ENCODE results near the gene CCDC172. TPM values are rescaled to one million over a fixed set of nuclear protein-coding genes. Genes with fewer than 3 reads are reported as not detected.

The CCDC172 gene
- total RNA-seq, 2 experiments from 2014 or later = not detected

- Mint-ChIP-seq H3K4me3 (no peak overlapping the region), H3K27me3 (no peaks in the 10 kb centered on the region), H3K27ac (no peak overlapping the region), H3K36me3 (no peaks in the 10 kb centered on the region), H3K4me1 (ENCODE audit: low read depth) (no peaks in the 10 kb centered on the region), H3K9me3 (no peaks in the 10 kb centered on the region)
- no peak for DNase-seq
- intact Hi-C loops (cut with micrococcal nuclease) = no loop called here
- POLR2A ChIA-PET = no interaction called here
- CTCF ChIA-PET = no interaction called here
Observed at GRCh38 chr10:116408719-116409118, 84.5 kb downstream of the CCDC172 start.

- no peaks in the 10 kb centered on the region for H3K4me1 Mint-ChIP-seq (ENCODE audit: low read depth)
- intact Hi-C loops (cut with micrococcal nuclease) = no loop called here
Observed at GRCh38 chr10:116410351-116410750, 86.1 kb downstream of the CCDC172 start.

GRCh38 chr10:116417821-116418220 is 93.6 kb downstream of the CCDC172 start:
- ChIA-PET CTCF (no interaction called here), POLR2A (no interaction called here)
- Mint-ChIP-seq H3K27me3 (peaks cover 1% of the 10 kb centered on the region), H3K36me3 (no peaks in the 10 kb centered on the region), H3K4me3 (no peak overlapping the region), H3K4me1 (ENCODE audit: low read depth) (no peaks in the 10 kb centered on the region), H3K9me3 (no peaks in the 10 kb centered on the region), H3K27ac (no peak overlapping the region)
- intact Hi-C loops (cut with micrococcal nuclease) = no loop called here
- no peak for DNase-seq

More at GRCh38 chr10:116410351-116410750, 86.1 kb downstream of the CCDC172 start:
- no peak overlapping the region for H3K4me3 Mint-ChIP-seq
- no peaks in the 10 kb centered on the region for H3K27me3 Mint-ChIP-seq
- CTCF ChIA-PET = no interaction called here
- no peak overlapping the region for H3K27ac Mint-ChIP-seq
- POLR2A ChIA-PET = no interaction called here
- no peaks in the 10 kb centered on the region for H3K36me3 Mint-ChIP-seq
- H3K9me3 Mint-ChIP-seq = no peaks in the 10 kb centered on the region
- DNase-seq = no peak

GRCh38 chr10:116418389-116418788 is 94.1 kb downstream of the CCDC172 start:
- no peak overlapping the region for H3K4me3 Mint-ChIP-seq
- intact Hi-C loops (cut with micrococcal nuclease) = no loop called here
- H3K27ac Mint-ChIP-seq = no peak overlapping the region
- no peaks in the 10 kb centered on the region for H3K36me3 Mint-ChIP-seq
- DNase-seq = no peak
- no peaks in the 10 kb centered on the region for H3K4me1 Mint-ChIP-seq (ENCODE audit: low read depth)
- H3K9me3 Mint-ChIP-seq = no peaks in the 10 kb centered on the region
- ChIA-PET POLR2A (no interaction called here), CTCF (no interaction called here)
- peaks cover 3% of the 10 kb centered on the region for H3K27me3 Mint-ChIP-seq

GRCh38 chr10:116421815-116422214 is 97.6 kb downstream of the CCDC172 start:
- Mint-ChIP-seq H3K27ac (no peak overlapping the region), H3K9me3 (no peaks in the 10 kb centered on the region), H3K27me3 (peaks cover 5% of the 10 kb centered on the region), H3K4me1 (ENCODE audit: low read depth) (no peaks in the 10 kb centered on the region), H3K4me3 (no peak overlapping the region), H3K36me3 (no peaks in the 10 kb centered on the region)
- POLR2A ChIA-PET = no interaction called here
- DNase-seq = no peak
- CTCF ChIA-PET = no interaction called here
- intact Hi-C loops (cut with micrococcal nuclease) = no loop called here

GRCh38 chr10:116427671-116428070 is 103.4 kb downstream of the CCDC172 start, which contains the start of gene PNLIPRP3:
PNLIPRP3 (plus strand) TSS chr10:116427847; CDS start chr10:116428013, 166 bp downstream.
- no peaks in the 10 kb centered on the region for H3K36me3 Mint-ChIP-seq
- POLR2A ChIA-PET = no interaction called here
- H3K9me3 Mint-ChIP-seq = no peaks in the 10 kb centered on the region
- peaks cover 5% of the 10 kb centered on the region for H3K27me3 Mint-ChIP-seq
- CTCF ChIA-PET = interaction anchor here (0.5 kb wide), 1 partner anchor 45 kb away, joined by 4 read pairs; no protein-coding TSS in a partner anchor
- H3K27ac Mint-ChIP-seq = no peak within 1 kb of the TSS
- DNase-seq = no peak
- no peaks in the 10 kb centered on the region for H3K4me1 Mint-ChIP-seq (ENCODE audit: low read depth)
- H3K4me3 Mint-ChIP-seq = no peak within 1 kb of the TSS
- intact Hi-C loops (cut with micrococcal nuclease) = no loop called here

GRCh38 chr10:116429288-116429977 is 105.2 kb downstream of the CCDC172 start:
- no peak for DNase-seq
- H3K4me3 Mint-ChIP-seq = no peak overlapping the region
- ChIA-PET CTCF (interaction anchor here (1.5 kb wide), 1 partner anchor 16 kb away, joined by 4 read pairs; no protein-coding TSS in a partner anchor), POLR2A (no interaction called here)
- H3K36me3 Mint-ChIP-seq = no peaks in the 10 kb centered on the region
- peaks cover 3% of the 10 kb centered on the region for H3K27me3 Mint-ChIP-seq
- no peaks in the 10 kb centered on the region for H3K4me1 Mint-ChIP-seq (ENCODE audit: low read depth)
- no peak overlapping the region for H3K27ac Mint-ChIP-seq
- intact Hi-C loops (cut with micrococcal nuclease) = no loop called here
- no peaks in the 10 kb centered on the region for H3K9me3 Mint-ChIP-seq

Other genes with a start within 250 kb of the CCDC172 start
- not detected for gene GFRA1, start 51.2 kb upstream of the CCDC172 start, total RNA-seq
- gene PNLIPRP3, start 103.4 kb downstream of the CCDC172 start, total RNA-seq = not detected
- gene PNLIP, start 221.5 kb downstream of the CCDC172 start, total RNA-seq = not detected